ENCODE results near the gene NRG3. TPM values are rescaled to one million over a fixed set of nuclear protein-coding genes. Genes with fewer than 3 reads are reported as not detected.

Gene NRG3
- total and polyA plus RNA-seq, 2 of the 8 experiments (the other 6 are each of a cell fraction or from before 2014, with no cell fraction given) = 4.2 to 5.0 TPM

GRCh38 chr10:82572744-82573143 is 697.8 kb downstream of the NRG3 start (continued):
- TF ChIP-seq CHD7 (IDR thresholded peaks at IDR 0.05; ENCODE audit: insufficient replicate concordance, low read length) (no peak), SIX5 (IDR thresholded peaks at IDR 0.05; ENCODE audit: low read depth, low read length) (no peak), ZNF274 (IDR thresholded peaks at IDR 0.05; ENCODE audit: borderline replicate concordance, extremely low read depth, low read length) (no peak), TAF1 (IDR thresholded peaks at IDR 0.05; ENCODE audit: low read depth, low read length) (no peak), ATF2 (IDR thresholded peaks at IDR 0.05; ENCODE audit: low read length) (no peak), TBP (IDR thresholded peaks at IDR 0.05; ENCODE audit: low read depth, low read length) (no peak), CTCF (IDR thresholded peaks at IDR 0.05; ENCODE audit: control extremely low read depth in 1 of 3, insufficient read depth in 1 of 3, low read depth in 1 of 3, low read length in 3 of 3) (no peak)
